AG20443 (cell line): ENCODE data around the gene DRD3.
A peak's percentile ranks its signal among the peaks of the same experiment; 100 is the strongest.

Experiments used
- DNase-seq: peaks from one replicate; pipeline ENCODE4 v3.0.0; 2012; ENCODE audit warnings: low spot score, mixed read lengths

The DRD3 gene

GRCh38 chr3:114178770-114179368 is at the start of gene DRD3:
Gene DRD3, minus strand, starts transcription at chr3:114179052. Its CDS starts 7,060 bp downstream, at chr3:114171992.
- DNase-seq = peak; percentile 56

GRCh38 chr3:114227076-114227475 is 48.2 kb upstream of the DRD3 start:
- no peak for DNase-seq

GRCh38 chr3:114226313-114226712 is 47.5 kb upstream of the DRD3 start:
- no peak for DNase-seq

GRCh38 chr3:114223143-114223542 is 44.3 kb upstream of the DRD3 start:
- no peak for DNase-seq

- DNase-seq = no peak
Measured at GRCh38 chr3:114221881-114222264, 43.0 kb upstream of the DRD3 start.

- DNase-seq = no peak
Measured at GRCh38 chr3:114221165-114221880, 42.5 kb upstream of the DRD3 start.

GRCh38 chr3:114219741-114220140 is 40.9 kb upstream of the DRD3 start:
- DNase-seq = no peak

- no peak for DNase-seq
Measured at GRCh38 chr3:114218578-114219185, 39.8 kb upstream of the DRD3 start.

GRCh38 chr3:114218006-114218405 is 39.2 kb upstream of the DRD3 start:
- no peak for DNase-seq

- no peak for DNase-seq
Measured at GRCh38 chr3:114217266-114217665, 38.4 kb upstream of the DRD3 start.

- DNase-seq = peak; percentile 54
Measured at GRCh38 chr3:114216186-114216970, 37.5 kb upstream of the DRD3 start.

- no peak for DNase-seq
Measured at GRCh38 chr3:114214542-114215341, 35.9 kb upstream of the DRD3 start.

- peak; percentile 84 for DNase-seq
Measured at GRCh38 chr3:114213627-114214541, 35.0 kb upstream of the DRD3 start.

GRCh38 chr3:114213292-114213626 is 34.4 kb upstream of the DRD3 start:
- peak; percentile 54 for DNase-seq

GRCh38 chr3:114212646-114213045 is 33.8 kb upstream of the DRD3 start:
- DNase-seq = no peak

GRCh38 chr3:114207768-114208167 is 28.9 kb upstream of the DRD3 start:
- no peak for DNase-seq

- DNase-seq = no peak
Measured at GRCh38 chr3:114206342-114206741, 27.5 kb upstream of the DRD3 start.

GRCh38 chr3:114205541-114205940 is 26.7 kb upstream of the DRD3 start:
- peak; percentile 20 for DNase-seq

GRCh38 chr3:114194750-114195149 is 15.9 kb upstream of the DRD3 start:
- no peak for DNase-seq

GRCh38 chr3:114192136-114192535 is 13.3 kb upstream of the DRD3 start:
- DNase-seq = no peak

- no peak for DNase-seq
Measured at GRCh38 chr3:114186501-114186900, 7.6 kb upstream of the DRD3 start.
